Limb (tissue), 2 donors: Measurements from ENCODE around the gene SLC41A3.
A peak's percentile ranks its signal among the peaks of the same experiment; 100 is the strongest.

ENCODE experiments used
- DNase-seq, 2 donors: peaks; one replicate each; pipeline ENCODE4 v3.0.0-alpha.2; 2016; ENCODE audit errors: extremely low spot score in 2 of 2

The SLC41A3 gene

GRCh38 chr3:126056088-126056487, 27.8 kb downstream of the SLC41A3 start:
- no peak for DNase-seq

GRCh38 chr3:126054870-126055269, 29.1 kb downstream of the SLC41A3 start:
- no peak for DNase-seq

- DNase-seq = no peak
These were observed 29.9 kb downstream of the SLC41A3 start for GRCh38 chr3:126053949-126054569.

DNA sequence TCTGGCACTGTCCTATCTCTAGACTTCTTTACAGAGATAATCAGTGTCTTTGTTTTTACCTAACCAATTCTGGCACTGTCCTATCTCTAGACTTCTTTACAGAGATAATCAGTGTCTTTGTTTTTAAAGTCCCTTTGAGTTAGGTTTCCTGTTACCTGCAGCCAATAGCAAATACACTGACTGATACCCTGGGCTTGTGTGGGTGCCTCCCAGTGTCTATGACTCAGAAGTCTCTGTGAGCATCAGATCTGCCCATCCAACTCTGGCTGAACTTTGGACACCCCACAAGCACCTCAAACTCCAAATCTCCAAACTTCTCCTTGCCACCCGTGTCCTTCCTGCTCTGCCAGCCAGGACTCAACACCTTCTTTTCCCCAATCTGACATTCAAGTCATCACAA, 30.4 kb downstream of the SLC41A3 start:
- no peak for DNase-seq

GRCh38 chr3:126052196-126053058, 31.5 kb downstream of the SLC41A3 start:
- DNase-seq = no peak

DNA sequence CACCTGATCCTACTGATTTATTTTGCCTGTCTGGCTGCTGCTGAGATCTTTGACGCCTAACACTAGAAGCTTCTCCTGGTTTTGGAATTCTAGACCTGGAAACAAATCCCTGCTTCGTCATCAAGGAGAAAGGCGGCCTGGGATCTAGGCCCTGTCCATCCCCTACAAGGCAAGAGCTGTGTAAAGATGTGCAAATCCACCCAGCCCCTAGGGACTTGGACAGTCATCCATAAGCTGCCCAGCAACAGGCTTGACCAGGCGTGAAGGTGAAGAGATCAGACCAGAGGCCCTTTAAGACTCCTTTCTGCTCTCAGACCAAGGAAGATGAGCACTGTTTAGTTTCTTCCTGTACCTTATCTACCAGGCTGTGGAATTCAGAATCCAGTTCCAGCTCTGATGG, 32.2 kb downstream of the SLC41A3 start:
- DNase-seq = no peak

GRCh38 chr3:126051234-126051633, 32.7 kb downstream of the SLC41A3 start:
- DNase-seq = no peak

DNA sequence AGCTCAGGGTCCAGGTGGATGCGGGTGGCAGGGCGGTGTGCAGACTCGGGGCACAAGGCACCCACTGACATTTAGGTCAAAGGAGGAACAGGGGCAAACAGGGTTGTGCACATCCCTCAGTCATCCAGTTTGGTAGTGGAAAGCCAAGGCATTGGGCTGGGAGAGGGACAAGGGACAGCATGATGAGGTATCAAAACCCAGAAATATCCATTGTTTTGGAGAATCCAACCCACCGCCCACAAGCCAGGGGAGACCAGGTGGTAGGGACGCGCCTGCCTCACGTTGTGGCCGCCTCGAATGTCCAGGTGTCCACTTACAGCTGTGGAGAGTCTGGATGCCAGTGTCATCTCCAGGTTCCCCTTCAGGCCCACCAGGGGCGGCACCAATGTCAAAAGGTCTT, 33.3 kb downstream of the SLC41A3 start:
- no peak for DNase-seq

- no peak for DNase-seq
These were observed 33.9 kb downstream of the SLC41A3 start for GRCh38 chr3:126050050-126050392.

DNA sequence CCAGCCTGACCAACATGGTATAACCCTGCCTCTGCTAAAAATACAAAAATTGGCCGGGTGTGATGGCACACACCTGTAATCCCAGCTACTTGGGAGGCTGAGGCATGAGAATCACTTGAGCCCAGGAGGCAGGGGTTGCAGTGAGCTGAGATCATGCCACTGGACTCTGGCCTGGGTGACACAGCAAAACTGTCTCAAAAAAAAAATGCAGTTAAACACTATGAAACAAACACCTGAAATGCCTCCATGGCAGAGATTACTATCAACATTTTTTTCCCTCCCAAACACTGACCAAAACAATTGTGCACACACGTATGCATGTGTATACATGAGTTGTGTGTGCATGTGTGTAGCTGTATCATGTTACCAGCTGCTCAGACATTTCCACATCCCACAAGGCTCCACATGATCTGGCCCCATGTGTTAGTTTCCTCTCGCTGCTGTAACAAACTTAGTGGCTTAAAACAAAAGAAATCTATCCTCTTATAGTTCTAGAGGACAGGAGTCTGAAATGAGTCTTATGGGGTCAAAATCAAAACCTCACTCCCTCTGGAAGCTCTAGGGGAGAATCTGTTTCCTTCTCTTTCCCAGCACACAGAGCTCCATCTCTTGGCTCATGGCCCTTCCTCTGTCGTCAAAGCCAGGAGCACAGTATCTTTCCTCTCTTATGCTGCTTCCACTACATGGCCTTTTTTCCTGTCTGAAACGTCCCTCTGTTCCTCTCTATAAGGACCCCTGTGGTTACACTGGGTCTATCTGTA, 34.5 kb downstream of the SLC41A3 start:
- DNase-seq = no peak

DNA sequence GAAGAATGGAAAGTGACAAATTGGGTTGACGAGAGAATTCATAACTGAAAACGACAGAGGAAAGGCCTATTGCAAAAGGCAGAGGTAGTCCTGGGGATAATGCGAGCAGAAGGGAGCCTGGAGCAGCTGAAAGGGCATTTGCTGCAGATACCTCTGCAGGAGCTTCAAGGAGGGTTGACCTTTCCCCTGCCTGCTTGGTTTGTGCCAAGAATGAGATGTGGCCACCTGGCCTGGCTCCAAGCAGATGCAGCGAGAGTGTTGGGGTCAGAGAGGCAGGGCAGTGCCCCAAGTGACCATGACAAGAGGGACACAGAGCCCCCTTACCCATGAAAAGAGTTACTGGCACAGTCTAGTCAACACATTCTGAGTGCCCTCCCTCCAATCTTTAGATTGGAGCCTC, 43.5 kb downstream of the SLC41A3 start:
- DNase-seq = peak in 1 of 2 donors; percentile 5

- peak in 1 of 2 donors; percentile 8 for DNase-seq
These were observed 44.1 kb downstream of the SLC41A3 start for GRCh38 chr3:126039870-126040269.

DNA sequence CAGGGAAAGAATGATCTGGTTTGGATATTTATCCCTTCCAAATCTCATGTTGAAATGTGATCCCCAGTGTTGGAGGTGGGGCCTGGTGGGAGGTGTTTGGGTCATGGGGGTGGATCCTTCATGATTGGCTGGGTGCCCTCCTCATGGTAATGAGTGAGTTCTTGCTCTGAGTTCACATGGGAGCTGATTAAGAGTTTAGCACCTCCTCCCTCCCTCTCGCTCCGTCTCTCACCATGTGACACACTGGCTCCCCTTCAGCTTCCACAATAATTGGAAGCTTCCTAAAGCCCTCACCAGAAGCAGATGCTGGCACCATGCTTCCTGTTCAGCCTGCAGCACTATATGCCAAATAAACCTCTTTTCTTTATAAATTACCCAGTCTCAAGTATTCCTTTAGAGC, 45.1 kb downstream of the SLC41A3 start:
- peak in 1 of 2 donors; percentile 8 for DNase-seq

- peak in 1 of 2 donors; percentile 8 for DNase-seq
These were observed 47.8 kb downstream of the SLC41A3 start for GRCh38 chr3:126036056-126036549.

GRCh38 chr3:126035362-126036050, 48.4 kb downstream of the SLC41A3 start:
- DNase-seq = peak in 1 of 2 donors; percentile 5

- DNase-seq = no peak
These were observed 49.2 kb downstream of the SLC41A3 start for GRCh38 chr3:126034481-126035361.

DNA sequence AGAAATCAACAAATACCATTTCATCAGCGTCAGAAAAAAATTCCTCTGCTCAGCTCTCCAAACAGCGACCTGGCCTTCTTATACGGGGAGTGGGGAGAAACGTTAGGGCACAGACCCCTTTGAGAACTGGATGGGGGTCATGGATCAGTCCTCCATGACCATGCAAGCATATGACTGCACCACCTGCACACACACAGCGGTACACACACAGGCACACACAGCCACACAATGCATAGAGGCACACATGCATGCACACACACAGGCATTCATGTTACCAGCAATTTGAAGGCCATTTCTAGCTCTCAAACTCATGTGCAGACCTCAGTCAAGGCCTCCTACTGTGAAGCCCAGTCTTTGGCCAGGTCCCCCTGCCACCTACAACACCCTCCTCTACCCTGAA, 50.2 kb downstream of the SLC41A3 start:
- DNase-seq = no peak

GRCh38 chr3:126033051-126033745, 50.7 kb downstream of the SLC41A3 start:
- peak in 1 of 2 donors; percentile 7 for DNase-seq

- DNase-seq = peak in 1 of 2 donors; percentile 13
These were observed 51.9 kb downstream of the SLC41A3 start for GRCh38 chr3:126031981-126032471.

DNA sequence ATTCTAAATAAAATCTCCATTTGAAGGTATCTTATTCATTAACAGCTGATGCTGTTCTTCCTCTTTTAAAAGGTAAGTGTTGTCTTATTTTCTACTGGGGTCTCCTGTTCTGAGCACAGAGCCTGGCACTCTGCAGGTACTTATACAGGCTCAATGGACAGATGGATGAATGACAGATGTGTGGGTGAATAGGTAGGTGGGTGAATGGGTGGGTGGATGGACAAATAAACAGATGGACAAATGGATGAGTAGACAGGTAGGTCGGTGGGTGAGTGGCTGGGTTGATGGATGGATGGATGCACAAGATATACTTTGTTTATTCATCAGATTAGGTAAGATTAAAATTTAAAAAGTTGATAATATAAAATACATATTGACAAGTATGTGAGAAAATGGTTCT, 53.5 kb downstream of the SLC41A3 start:
- DNase-seq = no peak
